Subcutaneous abdominal adipose tissue (tissue), 5 donors: ENCODE data around the gene MGAT5.

Source experiments
- H3K27ac ChIP-seq: one replicate; pipeline ENCODE4 v1.7.0; 2013; ENCODE audit warnings: low read depth, mild to moderate bottlenecking, inconsistent platforms, low read length, moderate library complexity
- H3K27me3 ChIP-seq, 5 donors: one replicate each; pipeline ENCODE4 v1.7.0; 2013; ENCODE audit warnings: low read length in 5 of 5, inconsistent platforms in 1 of 5; ENCODE audit not compliant: control insufficient read depth in 5 of 5, insufficient read depth in 4 of 5
- H3K36me3 ChIP-seq, 5 donors: one replicate each; pipeline ENCODE4 v1.7.0; 2013; ENCODE audit warnings: low read length in 5 of 5; ENCODE audit not compliant: control insufficient read depth in 5 of 5, insufficient read depth in 5 of 5
- H3K4me1 ChIP-seq, 5 donors: one replicate each; pipeline ENCODE4 v1.7.0; 2013; ENCODE audit warnings: low read length in 5 of 5, mild to moderate bottlenecking in 3 of 5, moderate library complexity in 1 of 5; ENCODE audit not compliant: control insufficient read depth in 5 of 5, insufficient read depth in 5 of 5
- H3K4me3 ChIP-seq, 5 donors: one replicate each; pipeline ENCODE4 v1.7.0; 2013; ENCODE audit warnings: low read length in 5 of 5, low read depth in 1 of 5
- H3K9ac ChIP-seq, 5 donors: one replicate each; pipeline ENCODE4 v1.7.0; 2013; ENCODE audit warnings: low read length in 5 of 5, mild to moderate bottlenecking in 4 of 5, moderate library complexity in 3 of 5
- H3K9me3 ChIP-seq, 5 donors: one replicate each; pipeline ENCODE4 v1.7.0; 2013; ENCODE audit warnings: low read length in 5 of 5; ENCODE audit not compliant: control insufficient read depth in 5 of 5
- donor health status: healthy.
- donor health status: healthy.
- donor health status: healthy.
- donor health status: healthy.
- donor health status: healthy.

MGAT5 gene

DNA sequence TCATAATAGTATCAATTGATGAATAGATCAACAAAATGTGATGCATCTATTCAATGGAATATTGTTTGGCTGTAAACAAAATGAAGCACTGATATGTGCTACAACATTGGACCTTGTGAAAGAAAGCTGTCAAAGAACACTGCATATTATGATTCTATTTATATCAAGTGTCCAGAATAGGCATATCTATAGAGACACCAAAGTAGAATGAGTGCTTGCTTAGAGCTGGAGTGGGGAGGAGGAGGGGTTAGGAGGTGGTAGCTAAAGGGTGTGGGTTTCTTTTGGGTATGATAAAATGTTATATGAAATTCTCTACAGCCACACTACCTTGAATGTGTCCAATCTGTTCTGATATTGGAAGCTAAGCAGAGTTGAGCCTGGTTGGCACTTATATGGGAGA, 23.0 kb upstream of the MGAT5 start:
- peaks cover 0 to 15% (median 9%) of the 10 kb centered on the region in 5 donors for H3K4me1 ChIP-seq
- H3K27ac ChIP-seq, result no peak overlapping the region
- H3K36me3 ChIP-seq, result no peaks in the 10 kb centered on the region
- H3K9me3 ChIP-seq, result peaks cover 2 to 7% (median 6%) of the 10 kb centered on the region in 5 donors
- H3K27me3 ChIP-seq, result no peaks in the 10 kb centered on the region
- H3K9ac ChIP-seq, result no peak overlapping the region
- H3K4me3 ChIP-seq, result no peak overlapping the region

DNA sequence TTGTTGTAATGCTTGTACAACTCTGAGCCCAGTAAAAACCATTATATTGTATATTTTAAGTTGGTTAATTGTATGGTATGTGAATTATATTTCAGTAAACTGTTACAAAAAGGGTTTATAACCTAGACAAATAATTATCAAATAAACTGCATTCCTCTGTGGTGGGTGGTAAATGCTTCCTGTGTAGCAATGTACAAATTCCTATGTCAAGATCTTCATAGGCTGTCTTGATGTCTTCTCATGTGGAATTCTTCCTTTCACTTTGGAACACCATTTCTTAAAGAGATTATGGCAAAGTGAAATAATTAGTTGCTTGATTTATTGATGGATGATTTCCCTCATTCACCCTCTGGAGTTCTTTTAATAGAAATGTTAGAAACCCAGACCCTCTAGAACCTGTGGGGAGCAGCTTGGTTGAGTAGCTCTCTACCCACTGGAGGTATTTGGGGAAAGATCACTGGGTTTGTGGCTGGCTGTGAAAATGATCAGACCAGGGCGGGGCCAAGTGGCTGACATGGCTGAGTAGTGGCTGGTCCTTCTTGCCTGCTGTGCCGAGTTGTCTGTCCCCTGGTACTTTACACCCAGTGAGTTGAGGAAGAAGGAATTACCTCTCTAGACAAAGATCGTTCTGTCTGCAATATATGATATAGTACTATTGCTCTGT, 22.4 kb upstream of the MGAT5 start:
- Histone ChIP-seq H3K36me3 (no peaks in the 10 kb centered on the region), H3K4me3 (no peak overlapping the region), H3K27me3 (no peaks in the 10 kb centered on the region), H3K27ac (no peak overlapping the region), H3K9me3 (peaks cover 2 to 7% (median 6%) of the 10 kb centered on the region in 5 donors), H3K4me1 (peaks cover 0 to 15% (median 8%) of the 10 kb centered on the region in 5 donors), H3K9ac (no peak overlapping the region)

DNA sequence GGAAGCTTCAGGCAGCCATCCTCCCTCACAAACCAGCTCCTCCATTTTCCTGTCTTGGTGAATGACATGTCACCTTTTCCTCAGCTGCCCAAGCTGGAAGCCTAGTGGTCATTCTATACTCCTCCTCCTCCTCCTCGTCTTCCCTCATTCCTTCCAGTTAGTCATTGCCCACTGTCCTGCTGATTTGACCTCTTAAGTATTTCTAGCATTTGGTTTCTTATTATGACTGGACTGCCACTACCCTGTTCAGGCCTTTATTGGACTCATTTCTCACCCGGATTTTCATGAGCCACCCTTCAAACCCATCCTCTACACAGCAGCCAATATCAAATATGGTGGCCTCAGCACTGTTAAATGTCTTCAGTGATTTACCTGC, 21.9 kb upstream of the MGAT5 start:
- peaks cover 2 to 7% (median 6%) of the 10 kb centered on the region in 5 donors for H3K9me3 ChIP-seq
- H3K4me3 ChIP-seq, result no peak overlapping the region
- H3K4me1 ChIP-seq, result peaks cover 0 to 15% (median 5%) of the 10 kb centered on the region in 5 donors
- H3K9ac ChIP-seq, result no peak overlapping the region
- H3K27me3 ChIP-seq, result no peaks in the 10 kb centered on the region
- H3K27ac ChIP-seq, result no peak overlapping the region
- no peaks in the 10 kb centered on the region for H3K36me3 ChIP-seq

DNA sequence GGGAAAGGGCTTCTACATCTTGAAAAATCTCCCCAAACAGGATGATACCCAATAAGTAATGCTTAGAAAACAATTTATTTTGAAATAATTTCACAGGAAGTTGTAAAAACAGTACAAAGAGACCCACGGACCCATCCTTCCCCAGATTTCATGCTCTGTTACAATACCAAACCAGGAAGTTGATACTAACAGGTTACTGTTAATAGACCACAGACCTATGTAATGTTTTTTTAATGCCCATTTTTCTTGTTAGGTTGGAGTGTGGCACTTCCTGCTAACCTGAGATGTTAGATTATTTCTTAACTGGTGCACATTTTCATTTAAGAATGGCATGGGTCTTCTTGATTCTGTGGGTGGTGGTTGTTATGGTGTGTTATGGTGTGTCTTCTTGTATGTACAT, 21.4 kb upstream of the MGAT5 start:
- no peak overlapping the region for H3K9ac ChIP-seq
- peaks cover 0 to 15% (median 5%) of the 10 kb centered on the region in 5 donors for H3K4me1 ChIP-seq
- H3K36me3 ChIP-seq, result no peaks in the 10 kb centered on the region
- H3K27ac ChIP-seq, result no peak overlapping the region
- no peaks in the 10 kb centered on the region for H3K27me3 ChIP-seq
- peaks cover 2 to 7% (median 6%) of the 10 kb centered on the region in 5 donors for H3K9me3 ChIP-seq
- H3K4me3 ChIP-seq, result no peak overlapping the region

DNA sequence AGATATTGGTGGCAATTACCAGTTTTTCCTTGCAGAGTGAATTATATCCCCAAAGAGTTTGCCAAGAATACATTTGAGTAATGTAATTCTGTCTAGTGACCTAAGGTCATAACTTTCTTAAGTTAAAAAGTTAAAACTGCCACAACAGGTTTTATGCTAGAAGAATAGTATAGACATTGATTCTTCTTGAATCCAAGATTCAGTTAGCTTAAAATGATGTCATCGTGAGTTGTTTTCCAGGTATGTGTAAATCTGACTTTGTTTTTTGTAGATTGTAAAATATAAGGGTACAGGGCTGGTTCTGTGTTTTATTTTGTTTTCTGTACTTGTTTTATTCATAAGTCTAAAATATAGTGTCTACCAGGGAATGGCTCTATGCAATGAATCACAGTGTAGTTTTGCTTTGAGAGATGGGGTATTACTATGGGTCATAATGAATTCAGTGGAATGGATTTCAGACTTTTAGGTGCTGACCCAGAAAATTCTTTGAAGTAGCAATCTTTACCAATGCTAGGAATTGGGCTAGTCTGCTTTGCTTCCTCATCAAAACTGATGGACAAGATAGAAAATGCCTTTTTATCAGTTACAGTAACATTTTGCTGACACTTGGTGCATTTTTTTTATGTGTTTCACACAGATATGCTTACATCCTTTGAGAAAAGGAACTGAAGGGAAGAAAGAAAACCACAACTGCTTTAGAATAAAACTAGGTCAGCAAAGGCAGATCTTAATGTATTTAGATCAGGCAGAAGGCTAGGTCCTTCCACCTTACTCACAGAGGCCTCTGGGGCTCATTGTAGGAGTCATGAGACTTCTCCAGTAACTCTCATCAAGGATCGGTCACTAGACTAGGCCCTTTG, 20.8 kb upstream of the MGAT5 start:
- H3K27ac ChIP-seq, result no peak overlapping the region
- no peaks in the 10 kb centered on the region for H3K36me3 ChIP-seq
- H3K9me3 ChIP-seq, result peaks cover 2 to 7% (median 5%) of the 10 kb centered on the region in 5 donors
- H3K27me3 ChIP-seq, result no peaks in the 10 kb centered on the region
- H3K4me1 ChIP-seq, result peaks cover 0 to 15% (median 5%) of the 10 kb centered on the region in 5 donors
- H3K4me3 ChIP-seq, result no peak overlapping the region
- H3K9ac ChIP-seq, result no peak overlapping the region

DNA sequence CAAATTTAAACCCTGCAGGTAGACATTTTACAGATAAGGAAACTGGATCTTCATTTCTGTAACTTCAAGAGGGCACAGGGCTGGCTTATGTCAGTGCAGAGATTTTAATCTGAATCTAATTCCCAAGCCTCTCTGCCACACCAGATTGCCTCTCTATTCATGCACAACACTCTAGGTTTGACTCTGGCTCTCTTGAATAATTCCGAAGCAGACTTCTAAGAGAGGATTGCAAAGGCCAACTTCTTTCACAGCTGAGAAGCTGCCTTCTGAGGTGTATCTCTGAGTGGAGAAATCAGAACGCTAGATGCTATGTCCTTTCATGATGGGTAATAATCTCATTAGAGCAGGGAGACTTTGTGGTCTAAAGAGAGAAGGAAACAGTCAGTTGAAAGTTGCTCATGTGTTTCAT, 20.1 kb upstream of the MGAT5 start:
- no peaks in the 10 kb centered on the region for H3K36me3 ChIP-seq
- no peaks in the 10 kb centered on the region for H3K27me3 ChIP-seq
- no peak overlapping the region for H3K4me3 ChIP-seq
- H3K9ac ChIP-seq, result no peak overlapping the region
- peaks cover under 1 to 2% (median under 1%) of the 10 kb centered on the region in 5 donors for H3K9me3 ChIP-seq
- H3K27ac ChIP-seq, result no peak overlapping the region
- H3K4me1 ChIP-seq, result peaks cover 0 to 15% (median 5%) of the 10 kb centered on the region in 5 donors

DNA sequence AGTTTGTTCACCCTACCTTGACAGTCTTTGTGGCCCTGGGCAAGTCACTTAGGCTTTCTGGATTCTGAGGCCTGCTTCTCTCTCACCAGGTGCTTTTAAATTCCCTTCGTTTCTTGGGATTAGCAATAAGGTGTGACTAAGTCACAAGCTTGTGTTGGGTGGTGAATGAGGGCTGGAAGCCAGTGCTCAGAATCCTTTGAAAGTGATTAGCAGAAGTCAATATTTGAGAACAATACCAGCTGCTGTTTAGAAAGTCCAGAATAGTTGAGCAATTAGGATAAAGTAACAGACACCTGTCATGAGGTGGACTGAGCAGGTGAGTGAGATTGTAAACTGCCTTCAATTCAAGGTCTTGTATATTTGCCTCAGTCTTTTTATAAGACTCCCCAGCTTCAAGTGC, 19.3 kb upstream of the MGAT5 start:
- no peak overlapping the region for H3K9ac ChIP-seq
- H3K27me3 ChIP-seq, result no peaks in the 10 kb centered on the region
- no peak overlapping the region for H3K27ac ChIP-seq
- H3K4me3 ChIP-seq, result no peak overlapping the region
- no peaks in the 10 kb centered on the region for H3K9me3 ChIP-seq
- H3K4me1 ChIP-seq, result peaks cover 0 to 15% (median 5%) of the 10 kb centered on the region in 5 donors
- no peaks in the 10 kb centered on the region for H3K36me3 ChIP-seq

DNA sequence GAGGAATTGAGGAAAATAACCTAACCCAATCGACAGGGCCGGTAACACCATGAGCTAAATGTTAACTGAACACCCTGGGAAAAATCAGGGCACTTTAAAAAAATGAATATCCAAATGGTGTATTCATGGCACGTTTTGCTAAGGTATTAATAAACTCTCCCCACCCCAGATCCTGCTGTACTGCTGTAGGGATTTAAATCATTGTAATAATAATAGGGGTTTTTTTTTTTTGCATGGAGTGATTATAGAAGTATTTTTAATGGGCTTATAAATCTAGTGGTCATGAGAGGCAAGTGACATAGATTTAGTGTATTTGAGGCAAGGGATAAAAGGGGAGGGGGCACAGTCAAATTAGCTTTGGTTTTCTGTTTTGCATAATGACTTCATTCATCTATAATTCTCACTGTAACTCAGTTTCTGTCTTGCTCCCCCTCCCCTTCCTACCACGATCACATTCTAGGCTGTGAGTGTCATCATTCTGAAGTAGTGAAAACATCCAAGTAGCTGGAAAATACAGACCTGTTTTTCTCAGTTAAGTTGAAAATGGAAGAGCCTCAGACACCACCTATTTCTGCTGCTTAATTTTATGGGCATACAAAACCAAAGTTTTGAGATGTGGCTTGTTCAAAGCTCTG, 18.2 kb upstream of the MGAT5 start:
- Histone ChIP-seq H3K9me3 (no peaks in the 10 kb centered on the region), H3K36me3 (no peaks in the 10 kb centered on the region), H3K27ac (no peak overlapping the region), H3K4me1 (peaks cover 0 to 18% (median 5%) of the 10 kb centered on the region in 5 donors), H3K9ac (no peak overlapping the region), H3K4me3 (no peak overlapping the region), H3K27me3 (no peaks in the 10 kb centered on the region)

DNA sequence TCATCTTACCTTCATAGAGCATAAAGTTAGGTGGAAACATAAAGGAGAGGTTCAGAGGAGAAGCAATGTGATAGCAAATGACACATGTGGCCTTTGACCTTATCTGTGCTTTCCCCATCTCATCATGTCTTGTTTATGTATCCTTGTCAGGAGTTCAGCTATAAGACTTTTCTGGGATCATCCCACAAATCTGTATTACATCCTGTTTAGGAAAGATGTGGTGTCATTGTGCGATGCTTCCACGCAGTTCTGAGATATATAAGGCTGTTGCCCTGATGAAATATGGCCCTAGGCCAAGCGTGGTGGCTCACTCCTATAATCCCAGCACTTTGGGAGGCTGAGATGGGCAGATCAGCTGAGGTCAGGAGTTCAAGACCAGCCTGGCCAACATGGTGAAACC, 15.5 kb upstream of the MGAT5 start:
- Histone ChIP-seq H3K36me3 (no peaks in the 10 kb centered on the region), H3K9me3 (no peaks in the 10 kb centered on the region), H3K4me1 (peaks cover 0 to 7% (median 0%) of the 10 kb centered on the region in 5 donors), H3K9ac (no peak overlapping the region), H3K27me3 (no peaks in the 10 kb centered on the region), H3K27ac (no peak overlapping the region), H3K4me3 (no peak overlapping the region)

DNA sequence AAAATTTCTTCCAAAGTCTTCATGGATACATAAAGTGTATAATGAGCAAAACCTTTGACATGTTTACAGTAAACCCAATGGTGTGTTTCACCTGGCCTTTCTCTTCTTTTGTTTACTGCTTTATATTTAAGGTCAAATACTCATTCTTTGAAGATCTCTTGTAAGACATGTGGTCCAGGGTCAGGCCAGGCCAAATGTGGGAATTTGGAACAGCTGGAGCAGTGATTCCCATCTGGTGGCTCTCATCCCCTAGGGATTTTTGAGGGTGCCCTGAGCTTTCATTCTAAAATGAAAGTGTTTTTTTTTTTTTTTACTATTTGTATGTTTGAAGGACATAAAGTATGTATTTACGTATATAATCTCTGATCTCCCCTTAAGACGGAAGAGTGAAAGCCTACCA, 13.8 kb upstream of the MGAT5 start:
- no peaks in the 10 kb centered on the region for H3K9me3 ChIP-seq
- H3K4me1 ChIP-seq, result peaks cover 0 to 4% (median 0%) of the 10 kb centered on the region in 5 donors
- H3K36me3 ChIP-seq, result no peaks in the 10 kb centered on the region
- no peaks in the 10 kb centered on the region for H3K27me3 ChIP-seq
- H3K4me3 ChIP-seq, result no peak overlapping the region
- H3K27ac ChIP-seq, result no peak overlapping the region
- no peak overlapping the region for H3K9ac ChIP-seq
